CD8-positive, alpha-beta memory T cell (primary cell): Measurements from ENCODE around the gene MICAL3. TPM values are rescaled to one million over a fixed set of nuclear protein-coding genes. Genes with fewer than 3 reads are reported as not detected.
A peak's percentile ranks its signal among the peaks of the same experiment; 100 is the strongest.

Source experiments
- CTCF ChIA-PET: fragments of 350-600 bp; sonication (Branson Sonifier 250); formaldehyde crosslinking; loops from one replicate; lab custom pipeline; 2021; ENCODE audit warnings: antibody characterized with exemption; lab: Charles Lee
- POLR2A ChIA-PET: fragments of 350-600 bp; sonication (Branson Sonifier 250); formaldehyde crosslinking; loops from one replicate; lab custom pipeline; 2021; ENCODE audit warnings: antibody characterized with exemption; lab: Charles Lee
- DNase-seq, 5 donors: peaks; one replicate each; pipeline versions ENCODE4 v3.0.0 to v3.0.0-alpha.2; 2020 to 2022; ENCODE audit warnings: mixed read lengths in 1 of 5
- H3K27ac ChIP-seq: one replicate; pipeline ENCODE4 v1.7.0; 2013; ENCODE audit warnings: low read depth, mild to moderate bottlenecking, low read length, moderate library complexity
- H3K27me3 ChIP-seq: 2 replicates; pipeline ENCODE4 v1.7.0; 2013; ENCODE audit warnings: low read length, mild to moderate bottlenecking; ENCODE audit not compliant: insufficient read depth, poor library complexity, severe bottlenecking
- H3K36me3 ChIP-seq: 2 replicates; pipeline ENCODE4 v1.7.0; 2013; ENCODE audit warnings: mild to moderate bottlenecking, low read length, moderate library complexity; ENCODE audit not compliant: insufficient read depth
- H3K4me1 ChIP-seq: 2 replicates; pipeline ENCODE4 v1.7.0; 2013; ENCODE audit warnings: mild to moderate bottlenecking, low read length, moderate library complexity; ENCODE audit not compliant: insufficient read depth
- H3K4me3 ChIP-seq: 2 replicates; pipeline ENCODE4 v1.7.0; 2013; ENCODE audit warnings: mild to moderate bottlenecking, low read length
- H3K9me3 ChIP-seq: 2 replicates; pipeline ENCODE4 v1.7.0; 2013; ENCODE audit warnings: mild to moderate bottlenecking, low read length
- H3K27ac Mint-ChIP-seq, 8 donors: one replicate each; pipeline ENCODE4 v1.8.0; 2020 to 2021; ENCODE audit warnings: mixed read lengths in 8 of 8, mild to moderate bottlenecking in 6 of 8, inconsistent platforms in 3 of 8, moderate library complexity in 3 of 8
- H3K27me3 Mint-ChIP-seq, 2 donors: one replicate each; pipeline ENCODE4 v1.8.0; 2020 to 2021; ENCODE audit warnings: mixed read lengths in 2 of 2, mild to moderate bottlenecking in 1 of 2, moderate library complexity in 1 of 2
- H3K36me3 Mint-ChIP-seq, 3 donors: one replicate each; pipeline ENCODE4 v1.8.0; 2020 to 2021; ENCODE audit warnings: mixed read lengths in 3 of 3, inconsistent platforms in 1 of 3, mild to moderate bottlenecking in 1 of 3
- H3K4me1 Mint-ChIP-seq, 3 donors: one replicate each; pipeline ENCODE4 v1.8.0; 2020 to 2021; ENCODE audit warnings: mixed read lengths in 3 of 3, inconsistent platforms in 1 of 3, mild to moderate bottlenecking in 1 of 3
- H3K4me3 Mint-ChIP-seq, 7 donors: one replicate each; pipeline ENCODE4 v1.8.0; 2020 to 2021; ENCODE audit warnings: mixed read lengths in 7 of 7, mild to moderate bottlenecking in 6 of 7, moderate library complexity in 4 of 7, inconsistent platforms in 2 of 7
- H3K9me3 Mint-ChIP-seq, 5 donors: one replicate each; pipeline ENCODE4 v1.8.0; 2020 to 2022; ENCODE audit warnings: mixed read lengths in 5 of 5, mild to moderate bottlenecking in 3 of 5, moderate library complexity in 2 of 5, inconsistent platforms in 1 of 5
- polyA plus RNA-seq: library from polyadenylated mRNA; unstranded; fragments of 300-500 nt; fragmentation: Illumina TruSeq; gene quantifications from one replicate; pipeline ENCODE4 v1.2.3, GENCODE V29; 2021
- total RNA-seq, 2 experiments: library from RNA; stranded (reverse); gene quantifications; one replicate each; pipeline ENCODE4 v1.2.3, GENCODE V29; 2021

MICAL3 gene
- total and polyA plus RNA-seq, 3 experiments from 2014 or later: 1.7 to 51.9 (median 51.7) TPM

DNA sequence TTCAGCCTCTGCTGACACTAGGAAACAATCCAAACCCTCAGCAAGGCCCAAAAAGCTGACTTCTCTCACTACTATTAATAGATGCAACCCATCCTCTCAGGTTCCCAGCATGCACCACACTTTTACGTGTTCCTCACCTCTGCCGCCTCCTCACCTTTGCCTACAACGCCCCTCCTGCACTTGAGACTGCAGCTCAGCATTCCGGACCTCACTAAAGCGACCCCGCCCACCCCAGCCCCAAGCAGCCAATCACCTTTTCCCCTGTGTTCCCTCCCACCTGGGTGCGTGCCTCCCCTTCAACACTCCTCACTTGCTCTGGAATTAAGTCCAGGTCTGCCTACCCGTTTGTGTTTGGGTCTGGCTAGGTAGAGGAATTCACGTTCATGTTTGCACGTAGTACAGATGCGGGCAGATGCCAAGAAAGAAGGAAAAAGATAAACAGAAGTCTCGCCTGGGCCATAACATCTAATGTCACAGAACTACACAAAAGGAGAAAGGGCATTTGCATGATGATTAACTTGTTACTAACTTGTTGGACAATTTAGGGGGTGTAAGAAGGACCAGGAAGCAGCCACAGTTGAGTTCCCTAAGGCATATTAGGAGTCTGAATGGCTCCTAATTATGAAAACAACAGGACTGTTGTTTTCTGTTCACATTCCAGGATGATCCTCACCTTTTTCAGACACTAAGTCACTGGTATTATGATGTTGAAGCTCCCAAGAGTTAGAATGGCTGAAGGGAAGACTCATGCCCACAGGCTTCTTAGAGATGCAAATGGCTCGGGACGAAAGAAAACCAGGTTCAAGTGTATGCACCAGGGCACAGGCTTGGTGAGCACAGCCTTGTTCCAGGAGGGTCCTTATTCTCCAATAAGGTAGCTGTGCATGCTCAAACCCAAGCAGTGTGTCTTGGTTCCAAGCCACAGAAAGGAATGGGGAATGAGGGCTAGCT lies 102.2 kb downstream of the MICAL3 start:
- H3K27me3 Mint-ChIP-seq: peaks cover 0 to 4% of the 10 kb centered on the region in 2 donors
- H3K4me1 ChIP-seq: peaks cover 6% of the 10 kb centered on the region
- H3K4me3 Mint-ChIP-seq: no peak overlapping the region
- peaks cover 20 to 62% (median 23%) of the 10 kb centered on the region in 3 donors for H3K4me1 Mint-ChIP-seq
- H3K36me3 Mint-ChIP-seq: peaks cover 0 to 2% (median 0%) of the 10 kb centered on the region in 3 donors
- H3K4me3 ChIP-seq: no peak overlapping the region
- no peaks in the 10 kb centered on the region for H3K9me3 ChIP-seq
- no peak overlapping the region for H3K27ac ChIP-seq
- no peaks in the 10 kb centered on the region for H3K9me3 Mint-ChIP-seq
- no peak for DNase-seq
- ChIA-PET POLR2A (no interaction called here), CTCF (interaction anchor here (1.4 kb wide), 1 partner anchor 103 kb away, joined by 3 read pairs; no protein-coding TSS in a partner anchor)
- H3K27me3 ChIP-seq: no peaks in the 10 kb centered on the region
- peak overlapping the region in 2 of 8 donors; percentile 20 to 55 for H3K27ac Mint-ChIP-seq
- H3K36me3 ChIP-seq: no peaks in the 10 kb centered on the region

- Mint-ChIP-seq H3K4me1 (peaks cover 18 to 53% (median 23%) of the 10 kb centered on the region in 3 donors), H3K27ac (peak overlapping the region in 3 of 8 donors; percentile 11 to 22 (median 14)), H3K9me3 (no peaks in the 10 kb centered on the region), H3K27me3 (peaks cover 0 to 2% of the 10 kb centered on the region in 2 donors), H3K36me3 (peaks cover 0 to 2% (median 0%) of the 10 kb centered on the region in 3 donors), H3K4me3 (no peak overlapping the region)
- H3K4me3 ChIP-seq: no peak overlapping the region
- no peak overlapping the region for H3K27ac ChIP-seq
- CTCF ChIA-PET: interaction anchor here (1.4 kb wide), 1 partner anchor 104 kb away, joined by 3 read pairs; no protein-coding TSS in a partner anchor
- no peaks in the 10 kb centered on the region for H3K27me3 ChIP-seq
- no peak for DNase-seq
- no peaks in the 10 kb centered on the region for H3K36me3 ChIP-seq
- POLR2A ChIA-PET: no interaction called here
- H3K9me3 ChIP-seq: no peaks in the 10 kb centered on the region
- peaks cover 6% of the 10 kb centered on the region for H3K4me1 ChIP-seq
Observed at GRCh38 chr22:17920992-17921650, 103.2 kb downstream of the MICAL3 start.

- no peak for DNase-seq
- Histone ChIP-seq H3K27me3 (no peaks in the 10 kb centered on the region), H3K4me1 (peaks cover 6% of the 10 kb centered on the region), H3K36me3 (no peaks in the 10 kb centered on the region), H3K9me3 (no peaks in the 10 kb centered on the region), H3K4me3 (no peak overlapping the region), H3K27ac (peak overlapping the region; percentile 20)
- POLR2A ChIA-PET: no interaction called here
- peaks cover 0 to 3% of the 10 kb centered on the region in 2 donors for H3K27me3 Mint-ChIP-seq
- no peaks in the 10 kb centered on the region for H3K9me3 Mint-ChIP-seq
- H3K4me1 Mint-ChIP-seq: peaks cover 18 to 47% (median 23%) of the 10 kb centered on the region in 3 donors
- peak overlapping the region in 2 of 8 donors; percentile 11 to 33 for H3K27ac Mint-ChIP-seq
- peaks cover 0 to 2% (median 0%) of the 10 kb centered on the region in 3 donors for H3K36me3 Mint-ChIP-seq
- CTCF ChIA-PET: interaction anchor here (1.4 kb wide), 1 partner anchor 105 kb away, joined by 3 read pairs; no protein-coding TSS in a partner anchor
- no peak overlapping the region for H3K4me3 Mint-ChIP-seq
Observed at GRCh38 chr22:17920145-17920605, 104.2 kb downstream of the MICAL3 start.

GRCh38 chr22:17919276-17920144 lies 104.9 kb downstream of the MICAL3 start:
- no peaks in the 10 kb centered on the region for H3K36me3 ChIP-seq
- ChIA-PET POLR2A (no interaction called here), CTCF (interaction anchor here (1.7 kb wide), 1 partner anchor 28 kb away, joined by 6 read pairs; no protein-coding TSS in a partner anchor)
- peaks cover 6% of the 10 kb centered on the region for H3K4me1 ChIP-seq
- H3K4me1 Mint-ChIP-seq: peaks cover 18 to 43% (median 23%) of the 10 kb centered on the region in 3 donors
- H3K36me3 Mint-ChIP-seq: peaks cover 0 to 2% (median 0%) of the 10 kb centered on the region in 3 donors
- no peak overlapping the region for H3K4me3 Mint-ChIP-seq
- H3K9me3 Mint-ChIP-seq: no peaks in the 10 kb centered on the region
- H3K27ac ChIP-seq: peak overlapping the region; percentile 20
- peak overlapping the region in 1 of 8 donors; percentile 50 for H3K27ac Mint-ChIP-seq
- no peak overlapping the region for H3K4me3 ChIP-seq
- no peaks in the 10 kb centered on the region for H3K27me3 ChIP-seq
- DNase-seq: no peak
- peaks cover 0 to 3% of the 10 kb centered on the region in 2 donors for H3K27me3 Mint-ChIP-seq
- no peaks in the 10 kb centered on the region for H3K9me3 ChIP-seq

GRCh38 chr22:17918840-17919239 lies 105.5 kb downstream of the MICAL3 start:
- POLR2A ChIA-PET: no interaction called here
- H3K4me1 ChIP-seq: peaks cover 6% of the 10 kb centered on the region
- no peak overlapping the region for H3K4me3 Mint-ChIP-seq

DNA sequence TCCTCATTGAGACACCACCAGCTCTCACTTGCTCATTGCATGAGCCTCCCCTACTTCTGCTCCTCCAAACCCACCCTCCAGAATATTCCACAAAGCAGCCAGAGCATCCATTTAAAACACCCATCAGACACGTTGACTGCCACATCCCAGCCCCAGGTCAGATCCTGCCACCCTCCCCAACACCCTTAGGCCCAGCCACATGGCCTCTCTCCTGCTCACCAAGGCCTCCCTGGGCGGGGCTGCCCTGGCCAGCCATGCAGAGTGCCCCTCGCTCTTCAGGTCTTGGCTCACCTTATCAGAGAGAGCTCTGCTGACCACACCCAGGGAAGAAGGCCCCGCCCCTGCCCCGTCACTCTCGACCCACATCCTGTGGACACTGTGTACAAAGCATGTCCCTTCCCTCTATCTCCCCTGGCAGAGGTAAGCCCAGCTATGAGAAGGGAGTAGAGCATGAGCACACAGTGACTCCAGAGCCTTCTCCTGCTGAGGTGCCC lies 106.8 kb downstream of the MICAL3 start:
- Histone ChIP-seq H3K4me1 (peaks cover 6% of the 10 kb centered on the region), H3K36me3 (no peaks in the 10 kb centered on the region), H3K27me3 (no peaks in the 10 kb centered on the region), H3K9me3 (no peaks in the 10 kb centered on the region), H3K27ac (peak overlapping the region; percentile 51), H3K4me3 (no peak overlapping the region)
- no peak for DNase-seq
- no peak overlapping the region for H3K4me3 Mint-ChIP-seq
- peaks cover 0 to 5% of the 10 kb centered on the region in 2 donors for H3K27me3 Mint-ChIP-seq
- ChIA-PET POLR2A (no interaction called here), CTCF (interaction anchor here (1.7 kb wide), 1 partner anchor 26 kb away, joined by 6 read pairs; no protein-coding TSS in a partner anchor)
- no peaks in the 10 kb centered on the region for H3K9me3 Mint-ChIP-seq
- H3K4me1 Mint-ChIP-seq: peaks cover 17 to 36% (median 17%) of the 10 kb centered on the region in 3 donors
- H3K27ac Mint-ChIP-seq: no peak overlapping the region
- H3K36me3 Mint-ChIP-seq: no peaks in the 10 kb centered on the region

More at GRCh38 chr22:17918840-17919239, 105.5 kb downstream of the MICAL3 start:
- Mint-ChIP-seq H3K27me3 (peaks cover 0 to 3% of the 10 kb centered on the region in 2 donors), H3K4me1 (peaks cover 17 to 41% (median 20%) of the 10 kb centered on the region in 3 donors), H3K36me3 (no peaks in the 10 kb centered on the region), H3K9me3 (no peaks in the 10 kb centered on the region), H3K27ac (no peak overlapping the region)
- Histone ChIP-seq H3K4me3 (no peak overlapping the region), H3K27ac (no peak overlapping the region), H3K36me3 (no peaks in the 10 kb centered on the region), H3K9me3 (no peaks in the 10 kb centered on the region), H3K27me3 (no peaks in the 10 kb centered on the region)
- CTCF ChIA-PET: interaction anchor here (1.7 kb wide), 1 partner anchor 28 kb away, joined by 6 read pairs; no protein-coding TSS in a partner anchor
- no peak for DNase-seq
